ENCODE results near the gene P2RY2. TPM values are rescaled to one million over a fixed set of nuclear protein-coding genes. Genes with fewer than 3 reads are reported as not detected.

The P2RY2 gene
- total RNA-seq, 1 donor: 0.18 TPM

- DNase-seq (ENCODE audit: low read depth): no peak
- H3K4me3 ChIP-seq (ENCODE audit: low read depth, low read length): no peak overlapping the region
- no peak for TF ChIP-seq CTCF (IDR thresholded peaks at IDR 0.05; ENCODE audit: insufficient read depth, low read length)
Observed at GRCh38 chr11:73226297-73227006, 8.4 kb downstream of the P2RY2 start.

GRCh38 chr11:73227571-73228211 lies 9.6 kb downstream of the P2RY2 start:
- DNase-seq (ENCODE audit: low read depth): no peak
- TF ChIP-seq CTCF (IDR thresholded peaks at IDR 0.05; ENCODE audit: insufficient read depth, low read length): no peak
- H3K4me3 ChIP-seq (ENCODE audit: low read depth, low read length): no peak overlapping the region

GRCh38 chr11:73228268-73229134 lies 10.4 kb downstream of the P2RY2 start:
- DNase-seq (ENCODE audit: low read depth): no peak
- TF ChIP-seq CTCF (IDR thresholded peaks at IDR 0.05; ENCODE audit: insufficient read depth, low read length): no peak

GRCh38 chr11:73229321-73229895 lies 11.3 kb downstream of the P2RY2 start:
- no peak for DNase-seq (ENCODE audit: low read depth)
- TF ChIP-seq CTCF (IDR thresholded peaks at IDR 0.05; ENCODE audit: insufficient read depth, low read length): no peak
- no peak overlapping the region for H3K4me3 ChIP-seq (ENCODE audit: low read depth, low read length)

More at GRCh38 chr11:73228268-73229134, 10.4 kb downstream of the P2RY2 start:
- no peak overlapping the region for H3K4me3 ChIP-seq (ENCODE audit: low read depth, low read length)

- no peak for DNase-seq (ENCODE audit: low read depth)
- no peak overlapping the region for H3K4me3 ChIP-seq (ENCODE audit: low read depth, low read length)
- no peak for TF ChIP-seq CTCF (IDR thresholded peaks at IDR 0.05; ENCODE audit: insufficient read depth, low read length)
Observed at GRCh38 chr11:73229896-73230875, 12.1 kb downstream of the P2RY2 start.

All from fibroblast of the aortic adventitia (primary cell).